GM18909 (cell line): ENCODE measurements around the gene LCE2B.

Experiments used
- ATAC-seq: cut with Tn5 transposase; IDR thresholded peaks from one replicate; pipeline ENCODE4 v1.9.1; 2021; ENCODE audit warnings: mild to moderate bottlenecking; ENCODE audit not compliant: unreplicated experiment, poor library complexity

The LCE2B gene

GRCh38 chr1:152725261-152725660 is 39.3 kb downstream of the LCE2B start:
- ATAC-seq = no peak

- no peak for ATAC-seq
Measured at GRCh38 chr1:152728986-152729385, 43.1 kb downstream of the LCE2B start.

- no peak for ATAC-seq
Measured at GRCh38 chr1:152735648-152736047, 49.7 kb downstream of the LCE2B start.
